SH-SY5Y (cell line): ENCODE data around the gene BLVRB.

Experiments used
- GATA2 ChIP-seq: IDR thresholded peaks from 2 replicates; pipeline ENCODE4 v1.6.1; 2011; ENCODE audit warnings: mild to moderate bottlenecking, low read depth, low read length
- GATA3 ChIP-seq: IDR thresholded peaks from 2 replicates; pipeline ENCODE4 v1.6.1; 2011; ENCODE audit warnings: low read depth, mild to moderate bottlenecking, low read length, moderate library complexity

The BLVRB gene

GRCh38 chr19:40464059-40465024, 1.2 kb downstream of the BLVRB start:
- TF ChIP-seq GATA3 (no peak), GATA2 (no peak)

GRCh38 chr19:40461669-40462221, 3.8 kb downstream of the BLVRB start:
- TF ChIP-seq GATA3: no peak
- TF ChIP-seq GATA2: no peak

- TF ChIP-seq GATA3: no peak
- TF ChIP-seq GATA2: no peak
These were observed 5.4 kb downstream of the BLVRB start for GRCh38 chr19:40460185-40460584.

- TF ChIP-seq GATA3 (no peak), GATA2 (no peak)
These were observed 7.0 kb downstream of the BLVRB start for GRCh38 chr19:40458597-40458974.

GRCh38 chr19:40457953-40458596, 7.5 kb downstream of the BLVRB start:
- no peak for TF ChIP-seq GATA2
- TF ChIP-seq GATA3: no peak

- TF ChIP-seq GATA2: no peak
- TF ChIP-seq GATA3: no peak
These were observed 8.5 kb downstream of the BLVRB start for GRCh38 chr19:40457048-40457447.

GRCh38 chr19:40453151-40453735, 12.3 kb downstream of the BLVRB start:
- TF ChIP-seq GATA3 (no peak), GATA2 (no peak)

- no peak for TF ChIP-seq GATA3
- TF ChIP-seq GATA2: no peak
These were observed 13.5 kb downstream of the BLVRB start for GRCh38 chr19:40452016-40452415.

GRCh38 chr19:40450664-40451063, 14.9 kb downstream of the BLVRB start:
- no peak for TF ChIP-seq GATA2
- no peak for TF ChIP-seq GATA3

GRCh38 chr19:40449506-40449905, 16.0 kb downstream of the BLVRB start:
- TF ChIP-seq GATA3 (no peak), GATA2 (no peak)

GRCh38 chr19:40446263-40446784, 19.2 kb downstream of the BLVRB start:
- TF ChIP-seq GATA2 (no peak), GATA3 (no peak)

GRCh38 chr19:40445780-40446262, 19.7 kb downstream of the BLVRB start:
- TF ChIP-seq GATA3 (no peak), GATA2 (no peak)

- TF ChIP-seq GATA3: no peak
- TF ChIP-seq GATA2: no peak
These were observed 20.7 kb downstream of the BLVRB start for GRCh38 chr19:40444825-40445312.

GRCh38 chr19:40444000-40444824, 21.3 kb downstream of the BLVRB start, which contains the start of gene SERTAD3:
Gene SERTAD3 (minus strand): TSS chr19:40444335. CDS start chr19:40442080, 2,255 bp downstream.
- TF ChIP-seq GATA3 (no peak), GATA2 (peak; percentile 71)
